Pancreas (tissue), 10 donors: ENCODE data around the gene VIPR1. TPM values are rescaled to one million over a fixed set of nuclear protein-coding genes. Genes with fewer than 3 reads are reported as not detected.

Experiments
- ATAC-seq, 4 donors: fragments of 200-7000 bp; cut with Tn5 transposase; one replicate each; pipeline versions ENCODE4 v1.8.0 to v1.9.1; 2020; ENCODE audit warnings: mild to moderate bottlenecking in 4 of 4, moderate library complexity in 4 of 4
- DNase-seq, 6 donors: peaks; one replicate each; pipeline ENCODE4 v3.0.0-alpha.2; 2020
- FAIRE-seq: peaks from 2 replicates; lab custom pipeline; 2012; peaks lifted over from hg19 to GRCh38; lab: Jason Lieb, UNC
- H3K27ac ChIP-seq, 4 donors: fragments of 200-600 bp; sonication (generic); 1 replicate in 3 of 4; 2 replicates in 1 of 4; pipeline versions ENCODE4 v1.5.0 to v1.8.0; 2020
- H3K27me3 ChIP-seq, 4 donors: fragments of 200-600 bp; one replicate each; pipeline ENCODE4 v1.8.0; 2021
- H3K36me3 ChIP-seq, 3 donors: fragments of 200-600 bp; sonication (generic) in 1 of 3; one replicate each; pipeline versions ENCODE4 v1.5.0 to v1.8.0; 2020 to 2021
- H3K4me1 ChIP-seq, 3 donors: fragments of 200-600 bp; one replicate each; pipeline ENCODE4 v1.8.0; 2021
- H3K4me3 ChIP-seq, 4 donors: fragments of 200-600 bp; sonication (generic) in 2 of 4; one replicate each; pipeline versions ENCODE4 v1.5.0 to v1.8.0; 2020 to 2021
- H3K9me3 ChIP-seq, 4 donors: fragments of 200-600 bp; one replicate each; pipeline ENCODE4 v1.8.0; 2021
- CTCF ChIP-seq, 4 donors: fragments of 200-600 bp; sonication (generic) in 3 of 4; IDR thresholded peaks; one replicate each; pipeline versions ENCODE4 v1.5.0 to v1.8.0; 2021; ENCODE audit warnings: antibody characterized with exemption in 4 of 4
- WGBS, 2 donors: extraction: QIAGEN DNeasy Blood & Tissue Kit; methylation state at CpG; one replicate each; pipeline ENCODE4 v1.1.7; 2013; 5-methylcytosine and 5-hydroxymethylcytosine counted together
- intact Hi-C, 3 donors: fragments of 100-400 bp; cut with DNase I; formaldehyde crosslinking; loops; one replicate each; pipeline versions ENCODE4 v1.11.1 to v1.14.2; 2022
- polyA plus RNA-seq, 2 donors: library from polyadenylated mRNA; stranded (reverse); fragments of 200-250 nt; gene quantifications; one replicate each; pipeline ENCODE4 v1.2.3, GENCODE V29; 2013
- total RNA-seq, 6 donors: library from RNA; stranded (reverse); fragmentation: NEBNext Ultra II Directional in 4 of 6; extraction: Animal tissue kit (Norgen Biotek cat#: 25700) in 4 of 6; gene quantifications; one replicate each; pipeline versions ENCODE4 v1.2.1 to v1.2.4, GENCODE V29; 2021 to 2023
- donor health status: healthy with polysubstance abuse.
- donor health status: DM: no; HTN: no; CAD: no; lungs with moderate emphysema.
- donor health status: DM: no; HTN: no; CAD: no.
- donor health status: control.
- donor health status: control.
- donor health status: Bipolar disorder and iron deficiency.
- donor health status: DM: yes; HTN: yes; CAD: no.
- donor health status: DM: no; HTN: no; CAD: no.
- donor health status: DM: no; HTN: no; CAD: no.
- donor health status: DM: yes; HTN: yes; CAD: no.

Gene VIPR1
- total and polyA plus RNA-seq, 8 donors, result 0.47 to 10.6 (median 2.1) TPM

GRCh38 chr3:42509111-42509510 is 6.7 kb downstream of the VIPR1 start:
- no peak for FAIRE-seq

GRCh38 chr3:42510325-42510724 is 7.9 kb downstream of the VIPR1 start:
- intact Hi-C loops, result no loop called here

More at GRCh38 chr3:42509111-42509510, 6.7 kb downstream of the VIPR1 start:
- intact Hi-C loops, result no loop called here
- H3K4me3 ChIP-seq, result no peak overlapping the region
- no peaks in the 10 kb centered on the region for H3K9me3 ChIP-seq
- no peaks in the 10 kb centered on the region for H3K36me3 ChIP-seq
- H3K4me1 ChIP-seq, result no peaks in the 10 kb centered on the region
- 68 to 69% methylated on average over 3 of the region's 3 CpGs for WGBS, 2 donors
- DNase-seq, result peak in 1 of 6 donors; percentile 30
- TF ChIP-seq CTCF (IDR thresholded peaks at IDR 0.05), result no peak
- no peak overlapping the region for H3K27ac ChIP-seq
- no peak for ATAC-seq
- no peaks in the 10 kb centered on the region for H3K27me3 ChIP-seq

GRCh38 chr3:42511201-42511600 is 8.8 kb downstream of the VIPR1 start:
- DNase-seq (no peak), ATAC-seq (no peak), FAIRE-seq (no peak)
- Histone ChIP-seq H3K27me3 (no peaks in the 10 kb centered on the region), H3K4me3 (no peak overlapping the region), H3K27ac (no peak overlapping the region), H3K9me3 (no peaks in the 10 kb centered on the region), H3K4me1 (no peaks in the 10 kb centered on the region), H3K36me3 (no peaks in the 10 kb centered on the region)
- WGBS, 2 donors, result 79 to 92% methylated on average over 1 of the region's 1 CpG
- TF ChIP-seq CTCF (IDR thresholded peaks at IDR 0.05), result no peak
- intact Hi-C loops, result no loop called here

More at GRCh38 chr3:42510325-42510724, 7.9 kb downstream of the VIPR1 start:
- Histone ChIP-seq H3K4me3 (no peak overlapping the region), H3K36me3 (no peaks in the 10 kb centered on the region), H3K9me3 (no peaks in the 10 kb centered on the region), H3K27me3 (no peaks in the 10 kb centered on the region), H3K27ac (no peak overlapping the region), H3K4me1 (no peaks in the 10 kb centered on the region)
- ATAC-seq (no peak), DNase-seq (no peak), FAIRE-seq (no peak)
- WGBS, 2 donors, result 73 to 81% methylated on average over 4 of the region's 4 CpGs
- no peak for TF ChIP-seq CTCF (IDR thresholded peaks at IDR 0.05)

GRCh38 chr3:42511736-42512135 is 9.3 kb downstream of the VIPR1 start:
- FAIRE-seq (no peak), ATAC-seq (no peak), DNase-seq (no peak)
- Histone ChIP-seq H3K27ac (no peak overlapping the region), H3K27me3 (no peaks in the 10 kb centered on the region), H3K4me3 (no peak overlapping the region), H3K4me1 (no peaks in the 10 kb centered on the region), H3K9me3 (no peaks in the 10 kb centered on the region), H3K36me3 (no peaks in the 10 kb centered on the region)
- TF ChIP-seq CTCF (IDR thresholded peaks at IDR 0.05), result no peak
- 80% methylated on average over 2 of the region's 2 CpGs for WGBS, 2 donors
- intact Hi-C loops, result no loop called here

GRCh38 chr3:42513121-42513520 is 10.7 kb downstream of the VIPR1 start:
- Histone ChIP-seq H3K4me1 (no peaks in the 10 kb centered on the region), H3K27me3 (no peaks in the 10 kb centered on the region), H3K9me3 (no peaks in the 10 kb centered on the region), H3K36me3 (no peaks in the 10 kb centered on the region), H3K4me3 (no peak overlapping the region), H3K27ac (no peak overlapping the region)
- TF ChIP-seq CTCF (IDR thresholded peaks at IDR 0.05), result no peak
- no peak for DNase-seq
- 87 to 94% methylated on average over 3 of the region's 3 CpGs for WGBS, 2 donors
- intact Hi-C loops, result no loop called here
- no peak for FAIRE-seq
- no peak for ATAC-seq
